IPS-18c (cell line): Measurements from ENCODE around the gene OR7A5.
"Not testable (repeated sequence)": the region's sequence is repeated elsewhere in the genome, so short reads cannot be mapped to it uniquely, and the experiment has no call there.

Experiments
- H3K4me3 ChIP-seq: 2 replicates; pipeline ENCODE4 v1.7.0; 2013; ENCODE audit warnings: low read depth, mild to moderate bottlenecking, low read length, moderate library complexity; ENCODE audit not compliant: insufficient read depth
- H3K9me3 ChIP-seq: one replicate; pipeline ENCODE4 v1.6.1; 2013; ENCODE audit warnings: mild to moderate bottlenecking, low read length, moderate library complexity; ENCODE audit not compliant: control insufficient read depth, insufficient read depth

The OR7A5 gene

GRCh38 chr19:14795078-14795721 is 39.8 kb downstream of the OR7A5 start:
- Histone ChIP-seq H3K9me3 (no peaks in the 10 kb centered on the region), H3K4me3 (no peak overlapping the region)

- H3K9me3 ChIP-seq, H3K4me3 ChIP-seq: not testable (repeated sequence)
Observed at GRCh38 chr19:14792250-14792649, 42.7 kb downstream of the OR7A5 start.

- Histone ChIP-seq H3K4me3 (no peak overlapping the region; the same call in 1 of the 2 replicates), H3K9me3 (no peaks in the 10 kb centered on the region)
Observed at GRCh38 chr19:14786421-14786851, 48.5 kb downstream of the OR7A5 start.

DNA sequence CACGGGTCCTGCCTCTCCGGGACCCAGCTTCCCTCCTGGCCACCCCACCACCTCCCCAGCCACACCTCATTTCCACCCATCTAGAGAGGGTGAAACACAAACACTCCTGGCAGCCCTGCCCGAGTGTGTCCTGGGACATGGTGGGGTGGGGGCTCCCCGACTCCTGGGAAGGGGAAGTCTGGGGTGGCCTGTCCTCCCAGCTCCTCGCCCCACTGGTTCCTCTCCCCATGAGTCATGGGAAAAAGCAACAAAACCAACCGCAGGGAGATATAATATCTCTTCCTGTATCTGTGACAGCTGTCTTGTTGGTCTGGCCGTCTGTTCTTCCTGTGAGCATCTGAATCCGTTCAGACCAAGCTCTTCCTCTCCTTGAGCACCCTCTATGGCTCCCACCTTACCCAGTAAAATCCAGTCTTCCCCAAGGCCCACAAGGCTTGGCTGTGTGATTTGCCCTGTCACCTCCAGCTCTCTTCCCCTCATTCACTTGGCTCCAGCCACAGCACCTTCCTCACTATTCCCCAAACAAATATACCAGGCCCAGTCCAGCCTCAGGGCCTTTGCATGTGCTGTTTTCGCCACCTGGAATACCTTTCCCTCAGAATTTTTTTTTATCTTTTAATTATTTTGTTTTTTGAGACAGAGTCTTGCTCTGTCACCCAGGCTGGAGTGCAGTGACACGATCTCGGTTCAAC is 49.7 kb downstream of the OR7A5 start:
- not testable (repeated sequence) for H3K9me3 ChIP-seq, H3K4me3 ChIP-seq

GRCh38 chr19:14784730-14785101 is 50.3 kb downstream of the OR7A5 start:
- not testable (repeated sequence) for H3K9me3 ChIP-seq, H3K4me3 ChIP-seq

DNA sequence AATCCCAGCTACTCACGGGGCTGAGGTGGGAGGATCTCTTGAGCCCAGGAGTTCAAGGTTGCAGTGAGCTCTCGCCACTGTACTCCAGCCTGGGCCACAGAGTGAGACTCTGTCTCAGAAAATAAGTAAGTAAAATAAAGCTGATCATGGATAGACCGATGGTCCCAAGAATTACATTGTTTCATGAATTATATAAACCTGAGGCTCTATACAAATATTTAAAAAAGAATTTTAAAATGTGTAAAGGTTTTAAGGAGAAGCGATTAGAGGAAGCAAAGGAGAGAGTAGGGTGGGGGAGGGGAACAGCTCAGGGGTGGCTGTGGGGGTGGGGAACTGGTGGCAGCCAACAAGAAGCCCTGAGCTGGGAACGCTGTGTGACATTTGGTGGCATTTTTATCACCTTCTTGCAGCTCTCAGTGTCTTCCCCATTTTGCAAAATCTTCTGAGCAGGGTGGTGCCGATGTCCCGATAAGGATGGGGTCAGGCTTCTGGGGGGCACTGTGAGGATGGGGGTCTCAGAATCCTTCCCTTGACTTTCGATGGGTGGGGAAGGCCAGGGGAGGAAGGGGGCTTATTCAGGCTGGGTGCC is 51.5 kb downstream of the OR7A5 start:
- H3K4me3 ChIP-seq, H3K9me3 ChIP-seq: not testable (repeated sequence)

DNA sequence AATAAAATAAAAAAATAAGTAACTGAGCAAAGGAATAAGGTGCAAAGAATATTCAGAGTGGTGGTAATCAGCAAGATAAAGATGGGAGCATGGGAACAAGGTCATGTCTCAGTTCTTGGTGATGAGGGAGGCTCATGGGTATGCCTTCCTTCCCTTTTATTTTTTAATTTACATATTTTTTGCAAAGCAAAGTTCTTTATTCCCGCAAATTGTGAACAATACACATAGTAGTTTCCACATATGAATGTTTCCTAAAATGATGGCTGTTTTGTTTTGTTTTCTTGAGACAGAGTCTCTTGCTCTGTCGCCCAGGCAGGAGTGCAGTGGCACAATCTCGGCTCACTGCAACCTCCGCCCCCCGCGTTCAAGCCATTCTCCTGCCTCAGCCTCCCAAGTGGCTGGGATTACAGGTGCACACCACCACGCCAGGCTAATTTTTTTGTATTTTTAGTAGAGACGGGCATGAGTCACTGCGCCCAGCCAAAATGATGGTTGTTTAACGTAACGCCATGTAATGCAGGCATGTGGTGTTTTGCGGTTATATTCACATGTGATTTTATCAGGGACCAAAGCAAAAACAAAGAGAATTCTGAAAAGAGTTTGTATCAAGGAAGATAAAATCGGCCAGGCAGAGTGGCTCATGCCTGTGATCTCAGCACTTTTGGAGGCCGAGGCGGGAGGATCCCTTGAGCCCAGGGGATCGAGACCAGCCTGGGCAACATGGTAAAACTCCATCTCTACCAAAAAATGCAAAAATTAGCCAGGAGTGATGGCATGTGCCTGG is 52.2 kb downstream of the OR7A5 start:
- no peaks in the 10 kb centered on the region for H3K9me3 ChIP-seq
- no peak overlapping the region for H3K4me3 ChIP-seq

DNA sequence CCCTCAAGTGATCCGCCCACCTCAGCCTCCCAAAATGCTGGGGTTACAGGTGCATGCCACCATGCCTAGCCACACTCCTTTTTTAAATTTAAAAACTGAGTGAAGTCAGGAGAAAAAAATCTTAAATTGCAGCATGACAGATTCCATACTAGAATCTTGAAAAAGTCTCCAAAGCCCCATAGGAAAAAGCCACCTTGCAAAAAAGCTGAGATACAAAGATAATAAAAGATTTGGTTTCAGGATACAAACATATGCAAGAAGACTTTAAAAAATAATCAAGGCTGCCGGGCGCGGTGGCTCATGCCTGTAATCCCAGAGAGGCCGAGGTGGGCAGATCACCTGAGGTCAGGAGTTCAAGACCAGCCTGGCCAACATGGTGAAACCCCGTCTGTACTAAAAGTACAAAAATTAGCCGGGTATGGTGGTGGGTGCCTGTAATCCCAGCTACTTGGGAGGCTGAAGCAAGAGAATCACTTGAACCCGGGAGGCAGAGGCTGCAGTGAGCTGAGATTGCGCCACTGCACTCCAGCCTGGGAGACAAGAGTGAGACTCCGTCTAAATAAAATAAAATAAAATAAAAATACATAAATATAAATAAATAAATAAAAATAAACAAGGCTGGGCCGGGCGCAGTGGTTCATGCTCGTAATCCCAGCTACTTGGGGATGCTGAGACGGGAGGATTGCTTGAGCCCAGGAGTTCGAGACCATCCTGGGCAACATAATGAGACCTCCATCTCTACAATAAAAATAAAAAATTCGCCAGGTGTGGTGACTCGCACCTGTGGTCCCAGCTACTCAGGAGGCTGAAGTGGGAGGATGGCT is 53.1 kb downstream of the OR7A5 start:
- H3K9me3 ChIP-seq = not testable (repeated sequence)

GRCh38 chr19:14780622-14781225 is 54.3 kb downstream of the OR7A5 start:
- not testable (repeated sequence) for H3K4me3 ChIP-seq, H3K9me3 ChIP-seq

More for the DNA sequence above, 53.1 kb downstream of the OR7A5 start:
- H3K4me3 ChIP-seq = not testable (repeated sequence)

GRCh38 chr19:14779151-14779550 is 55.8 kb downstream of the OR7A5 start:
- Histone ChIP-seq H3K9me3 (no peaks in the 10 kb centered on the region), H3K4me3 (no peak overlapping the region)

- H3K4me3 ChIP-seq, H3K9me3 ChIP-seq: not testable (repeated sequence)
Observed at GRCh38 chr19:14778110-14778845, 56.7 kb downstream of the OR7A5 start, which contains the start of gene ADGRE2. Gene ADGRE2, minus strand, starts transcription at chr19:14778560. Its CDS starts 1,804 bp downstream, at chr19:14776756.

DNA sequence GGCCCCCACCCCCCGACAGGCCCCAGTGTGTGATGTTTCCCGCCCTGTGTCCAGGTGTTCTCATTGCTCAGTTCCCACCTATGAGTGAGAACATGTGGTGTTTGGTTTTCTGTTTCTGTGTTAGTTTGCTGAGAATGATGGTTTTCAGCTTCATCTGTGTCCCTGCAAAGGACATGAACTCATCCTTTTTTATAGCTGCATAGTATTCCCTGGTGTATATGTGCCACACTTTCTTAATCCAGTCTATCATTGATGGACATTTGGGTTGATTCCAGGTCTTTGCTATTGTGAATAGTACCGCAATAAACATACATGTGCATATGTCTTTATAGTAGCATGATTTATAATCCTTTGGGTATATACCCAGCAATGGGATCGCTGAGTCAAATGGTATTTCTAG is 57.3 kb downstream of the OR7A5 start:
- H3K9me3 ChIP-seq, H3K4me3 ChIP-seq: not testable (repeated sequence)
